Muscle of arm (tissue), 12 donors: ENCODE measurements around the gene COTL1. TPM values are rescaled to one million over a fixed set of nuclear protein-coding genes. Genes with fewer than 3 reads are reported as not detected.
A peak's percentile ranks its signal among the peaks of the same experiment; 100 is the strongest.
"Not testable (repeated sequence)": the region's sequence is repeated elsewhere in the genome, so short reads cannot be mapped to it uniquely, and the experiment has no call there.

Source experiments
- DNase-seq: peaks from one replicate; pipeline ENCODE4 v3.0.0-alpha.2; 2013
- polyA plus RNA-seq, 12 donors: library from polyadenylated mRNA; unstranded; fragments of 120-200 nt; gene quantifications; one replicate each; pipeline ENCODE4 v1.2.1, GENCODE V29; 2013; ENCODE audit not compliant: insufficient read length in 12 of 12

Gene COTL1
- polyA plus RNA-seq, 12 donors = 17.6 to 72.4 (median 25.3) TPM; not detected in 1

- DNase-seq = no peak
Observed at GRCh38 chr16:84535408-84535807, 82.5 kb downstream of the COTL1 start.

- DNase-seq = no peak
Observed at GRCh38 chr16:84534815-84535214, 83.1 kb downstream of the COTL1 start.

- no peak for DNase-seq
Observed at GRCh38 chr16:84532855-84533486, 84.9 kb downstream of the COTL1 start.

- peak; percentile 72 for DNase-seq
Observed at GRCh38 chr16:84532291-84532724, 85.6 kb downstream of the COTL1 start.

GRCh38 chr16:84531671-84532111 is 86.2 kb downstream of the COTL1 start:
- no peak for DNase-seq

GRCh38 chr16:84530590-84530989 is 87.3 kb downstream of the COTL1 start:
- no peak for DNase-seq

- no peak for DNase-seq
Observed at GRCh38 chr16:84529607-84530006, 88.3 kb downstream of the COTL1 start.

- DNase-seq = no peak
Observed at GRCh38 chr16:84528322-84528721, 89.6 kb downstream of the COTL1 start.

- no peak for DNase-seq
Observed at GRCh38 chr16:84527532-84528269, 90.2 kb downstream of the COTL1 start.

GRCh38 chr16:84526794-84527531 is 90.9 kb downstream of the COTL1 start:
- DNase-seq = peak; percentile 70

GRCh38 chr16:84524941-84525581 is 92.8 kb downstream of the COTL1 start:
- DNase-seq = not testable (repeated sequence)

- no peak for DNase-seq
Observed at GRCh38 chr16:84524346-84524920, 93.4 kb downstream of the COTL1 start.

- DNase-seq = no peak
Observed at GRCh38 chr16:84521497-84521770, 96.4 kb downstream of the COTL1 start.

- DNase-seq = no peak
Observed at GRCh38 chr16:84520725-84521496, 97.0 kb downstream of the COTL1 start.

- DNase-seq = no peak
Observed at GRCh38 chr16:84519855-84520254, 98.0 kb downstream of the COTL1 start.

- DNase-seq = no peak
Observed at GRCh38 chr16:84518804-84519341, 99.0 kb downstream of the COTL1 start.

- not testable (repeated sequence) for DNase-seq
Observed at GRCh38 chr16:84518220-84518619, 99.7 kb downstream of the COTL1 start.

GRCh38 chr16:84517366-84517765 is 100.5 kb downstream of the COTL1 start:
- no peak for DNase-seq
